ENCODE results near the gene NNMT. TPM values are rescaled to one million over a fixed set of nuclear protein-coding genes. Genes with fewer than 3 reads are reported as not detected.

The NNMT gene
- polyA plus RNA-seq, 1 donor from 2014 or later: not detected

GRCh38 chr11:114314096-114314495 is 17.9 kb downstream of the NNMT start:
- Histone ChIP-seq H3K9me2 (ENCODE audit: insufficient read depth, low read length) (no peaks in the 10 kb centered on the region), H3K9ac (ENCODE audit: low read length) (no peak overlapping the region), H3K79me2 (replicated peaks; ENCODE audit: insufficient read depth, low read length) (no peaks in the 10 kb centered on the region), H3K4me3 (ENCODE audit: low read length) (no peak overlapping the region), H4K20me1 (ENCODE audit: insufficient read depth) (no peaks in the 10 kb centered on the region), H3K36me3 (ENCODE audit: insufficient read depth, low read length) (no peaks in the 10 kb centered on the region), H3K9me3 (ENCODE audit: low read length) (no peaks in the 10 kb centered on the region), H3K27me3 (ENCODE audit: insufficient read depth, low read depth, low read length) (no peaks in the 10 kb centered on the region), H2AFZ (ENCODE audit: low read depth, low read length) (no peak overlapping the region), H3K4me2 (ENCODE audit: low read length) (no peak overlapping the region), H3F3A (ENCODE audit: insufficient read depth, low read length, poor library complexity, severe bottlenecking) (no peaks in the 10 kb centered on the region), H3K27ac (ENCODE audit: low read length) (no peak overlapping the region)
- TF ChIP-seq MXI1 (conservative IDR thresholded peaks at IDR 0.05; ENCODE audit: poor library complexity, severe bottlenecking) (no peak), SMC3 (conservative IDR thresholded peaks at IDR 0.05; ENCODE audit: poor library complexity) (no peak), TAF1 (IDR thresholded peaks at IDR 0.05; ENCODE audit: low read depth) (no peak), RAD21 (conservative IDR thresholded peaks at IDR 0.05) (no peak), CTCF (IDR thresholded peaks at IDR 0.05; ENCODE audit: poor library complexity, severe bottlenecking) (no peak), EZH2 (IDR thresholded peaks at IDR 0.05; ENCODE audit: borderline replicate concordance, insufficient read depth, low read length, poor library complexity, severe bottlenecking) (no peak), POLR2AphosphoS5 (IDR thresholded peaks at IDR 0.05) (no peak), REST (IDR thresholded peaks at IDR 0.05; ENCODE audit: borderline replicate concordance) (no peak), EP300 (conservative IDR thresholded peaks at IDR 0.05; ENCODE audit: poor library complexity, severe bottlenecking) (no peak)

- Histone ChIP-seq H3K4me2 (ENCODE audit: low read length) (no peak overlapping the region), H3K27me3 (ENCODE audit: insufficient read depth, low read depth, low read length) (no peaks in the 10 kb centered on the region), H3K4me3 (ENCODE audit: low read length) (no peak overlapping the region), H3K27ac (ENCODE audit: low read length) (no peak overlapping the region), H4K20me1 (ENCODE audit: insufficient read depth) (no peaks in the 10 kb centered on the region), H3K9me2 (ENCODE audit: insufficient read depth, low read length) (no peaks in the 10 kb centered on the region), H3K36me3 (ENCODE audit: insufficient read depth, low read length) (no peaks in the 10 kb centered on the region), H2AFZ (ENCODE audit: low read depth, low read length) (no peak overlapping the region), H3F3A (ENCODE audit: insufficient read depth, low read length, poor library complexity, severe bottlenecking) (no peaks in the 10 kb centered on the region), H3K9me3 (ENCODE audit: low read length) (no peaks in the 10 kb centered on the region), H3K9ac (ENCODE audit: low read length) (no peak overlapping the region), H3K79me2 (replicated peaks; ENCODE audit: insufficient read depth, low read length) (no peaks in the 10 kb centered on the region)
- TF ChIP-seq POLR2AphosphoS5 (IDR thresholded peaks at IDR 0.05) (no peak), EP300 (conservative IDR thresholded peaks at IDR 0.05; ENCODE audit: poor library complexity, severe bottlenecking) (no peak), CTCF (IDR thresholded peaks at IDR 0.05; ENCODE audit: poor library complexity, severe bottlenecking) (no peak), EZH2 (IDR thresholded peaks at IDR 0.05; ENCODE audit: borderline replicate concordance, insufficient read depth, low read length, poor library complexity, severe bottlenecking) (no peak), REST (IDR thresholded peaks at IDR 0.05; ENCODE audit: borderline replicate concordance) (no peak), TAF1 (IDR thresholded peaks at IDR 0.05; ENCODE audit: low read depth) (no peak), SMC3 (conservative IDR thresholded peaks at IDR 0.05; ENCODE audit: poor library complexity) (no peak), MXI1 (conservative IDR thresholded peaks at IDR 0.05; ENCODE audit: poor library complexity, severe bottlenecking) (no peak), RAD21 (conservative IDR thresholded peaks at IDR 0.05) (no peak)
Observed at GRCh38 chr11:114315749-114316368, 19.7 kb downstream of the NNMT start.
